Type B pancreatic cell (in vitro differentiated cells): Measurements from ENCODE around the gene THSD4. TPM values are rescaled to one million over a fixed set of nuclear protein-coding genes. Genes with fewer than 3 reads are reported as not detected.

Experiments used
- DNase-seq: peaks from one replicate; pipeline ENCODE4 v3.0.0; 2021; ENCODE audit warnings: mixed read lengths; ENCODE audit not compliant: unreplicated experiment; ENCODE audit errors: extremely low spot score
- H3K27ac Mint-ChIP-seq: 2 replicates; pipeline ENCODE4 v1.8.0; 2021; ENCODE audit warnings: mild to moderate bottlenecking, mixed read lengths
- H3K27me3 Mint-ChIP-seq: 2 replicates; pipeline ENCODE4 v1.8.0; 2021; ENCODE audit warnings: mixed read lengths
- H3K36me3 Mint-ChIP-seq: 2 replicates; pipeline ENCODE4 v1.8.0; 2021; ENCODE audit warnings: mixed read lengths
- H3K4me1 Mint-ChIP-seq: one replicate; pipeline ENCODE4 v1.8.0; 2021; ENCODE audit warnings: mixed read lengths; ENCODE audit not compliant: unreplicated experiment
- H3K4me3 Mint-ChIP-seq: 2 replicates; pipeline ENCODE4 v1.8.0; 2021; ENCODE audit warnings: mild to moderate bottlenecking, mixed read lengths
- H3K9me3 Mint-ChIP-seq: 2 replicates; pipeline ENCODE4 v1.8.0; 2021; ENCODE audit warnings: mixed read lengths
- total RNA-seq: library from RNA; stranded (reverse); gene quantifications from 2 replicates; pipeline ENCODE4 v1.2.1, GENCODE V29; 2021; ENCODE audit warnings: low replicate concordance
- TF ChIP-seq, protein P1 (sequence below): fragments of 200-600 bp; sonication (generic); conservative IDR thresholded peaks from 2 replicates; pipeline ENCODE4 v1.5.0; 2021; ENCODE audit warnings: antibody characterized with exemption, mild to moderate bottlenecking

The THSD4 gene
- total RNA-seq, 1 donor from 2014 or later: 43.3 TPM

DNA sequence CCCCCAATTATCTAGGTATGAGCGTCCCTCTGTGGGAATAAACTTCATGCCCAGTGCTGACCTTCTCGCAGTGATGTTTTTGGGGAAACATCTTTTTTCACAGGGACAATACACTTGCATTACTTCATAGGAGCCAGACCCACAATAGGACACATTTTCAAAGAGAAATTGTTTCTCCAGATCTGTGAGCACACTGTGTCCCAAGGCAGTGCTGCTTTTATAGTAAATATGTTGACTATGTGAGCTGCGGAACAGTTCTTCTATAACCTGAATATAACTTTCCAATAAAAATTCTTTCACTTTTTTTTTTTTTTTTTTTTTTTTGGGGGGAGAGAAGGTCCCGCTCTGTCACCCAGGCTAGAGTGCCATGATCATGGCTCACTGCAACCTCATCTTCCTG lies 17.4 kb upstream of the THSD4 start:
- peaks cover 4% of the 10 kb centered on the region for H3K4me1 Mint-ChIP-seq
- DNase-seq: no peak
- H3K36me3 Mint-ChIP-seq: no peaks in the 10 kb centered on the region
- no peak overlapping the region for H3K27ac Mint-ChIP-seq
- TF ChIP-seq, protein P1, sequence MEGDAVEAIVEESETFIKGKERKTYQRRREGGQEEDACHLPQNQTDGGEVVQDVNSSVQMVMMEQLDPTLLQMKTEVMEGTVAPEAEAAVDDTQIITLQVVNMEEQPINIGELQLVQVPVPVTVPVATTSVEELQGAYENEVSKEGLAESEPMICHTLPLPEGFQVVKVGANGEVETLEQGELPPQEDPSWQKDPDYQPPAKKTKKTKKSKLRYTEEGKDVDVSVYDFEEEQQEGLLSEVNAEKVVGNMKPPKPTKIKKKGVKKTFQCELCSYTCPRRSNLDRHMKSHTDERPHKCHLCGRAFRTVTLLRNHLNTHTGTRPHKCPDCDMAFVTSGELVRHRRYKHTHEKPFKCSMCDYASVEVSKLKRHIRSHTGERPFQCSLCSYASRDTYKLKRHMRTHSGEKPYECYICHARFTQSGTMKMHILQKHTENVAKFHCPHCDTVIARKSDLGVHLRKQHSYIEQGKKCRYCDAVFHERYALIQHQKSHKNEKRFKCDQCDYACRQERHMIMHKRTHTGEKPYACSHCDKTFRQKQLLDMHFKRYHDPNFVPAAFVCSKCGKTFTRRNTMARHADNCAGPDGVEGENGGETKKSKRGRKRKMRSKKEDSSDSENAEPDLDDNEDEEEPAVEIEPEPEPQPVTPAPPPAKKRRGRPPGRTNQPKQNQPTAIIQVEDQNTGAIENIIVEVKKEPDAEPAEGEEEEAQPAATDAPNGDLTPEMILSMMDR: no peak
- H3K27me3 Mint-ChIP-seq: no peaks in the 10 kb centered on the region
- no peak overlapping the region for H3K4me3 Mint-ChIP-seq
- H3K9me3 Mint-ChIP-seq: peaks cover 5% of the 10 kb centered on the region

DNA sequence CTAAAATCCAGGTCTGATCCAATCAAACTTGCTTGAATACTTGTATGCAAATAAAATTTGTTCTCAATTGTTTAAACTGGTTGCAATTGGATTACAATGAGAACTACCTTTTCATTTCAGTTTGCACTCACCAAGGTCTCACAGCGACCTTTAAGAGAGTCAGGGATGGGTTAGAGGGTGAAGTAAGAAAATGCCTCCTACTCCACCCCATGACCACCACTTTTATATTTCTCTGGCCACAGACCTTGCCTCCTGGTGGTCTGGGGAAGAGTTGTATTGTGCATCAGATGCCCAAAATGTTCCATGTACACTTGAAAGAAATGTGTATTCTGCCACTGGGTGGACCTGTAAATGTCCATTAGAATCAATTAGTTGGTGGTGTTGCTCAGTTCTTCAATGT lies 16.4 kb upstream of the THSD4 start:
- Mint-ChIP-seq H3K9me3 (no peaks in the 10 kb centered on the region), H3K4me1 (peaks cover 5% of the 10 kb centered on the region), H3K27ac (no peak overlapping the region), H3K27me3 (no peaks in the 10 kb centered on the region), H3K36me3 (no peaks in the 10 kb centered on the region), H3K4me3 (no peak overlapping the region)
- TF ChIP-seq, protein P1: no peak
- no peak for DNase-seq

DNA sequence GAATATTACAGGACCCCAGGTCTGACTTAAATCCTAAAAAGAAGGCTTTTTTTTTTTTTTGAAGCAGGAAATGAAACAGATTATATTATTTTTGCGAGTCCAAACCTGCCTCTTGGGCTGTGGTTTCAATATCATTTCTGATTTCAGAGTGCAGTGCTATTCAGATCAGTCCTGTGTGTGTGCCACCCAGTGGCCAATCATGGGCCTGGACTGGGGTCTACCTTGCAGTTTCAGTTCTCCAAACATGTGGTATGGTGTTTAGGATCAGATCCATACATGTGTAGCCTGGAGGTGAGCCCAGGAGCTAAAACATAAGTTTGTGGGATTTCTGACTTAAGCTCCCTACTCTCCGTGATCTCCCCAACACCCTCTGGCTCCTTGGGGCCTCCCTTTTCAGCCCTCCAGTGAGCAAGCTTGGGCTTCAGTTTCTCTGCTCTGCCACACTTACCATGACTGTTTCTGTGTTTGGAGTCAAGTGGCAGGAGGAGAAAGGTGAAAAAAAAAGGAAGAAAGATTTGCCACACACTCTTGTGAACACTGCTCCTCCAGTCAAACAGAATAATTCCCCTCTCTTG lies 12.1 kb upstream of the THSD4 start:
- Mint-ChIP-seq H3K4me1 (peaks cover 11% of the 10 kb centered on the region), H3K9me3 (no peaks in the 10 kb centered on the region), H3K27me3 (peaks cover 3% of the 10 kb centered on the region), H3K27ac (no peak overlapping the region), H3K36me3 (no peaks in the 10 kb centered on the region), H3K4me3 (no peak overlapping the region)
- TF ChIP-seq, protein P1: peak; percentile 64
- no peak for DNase-seq

DNA sequence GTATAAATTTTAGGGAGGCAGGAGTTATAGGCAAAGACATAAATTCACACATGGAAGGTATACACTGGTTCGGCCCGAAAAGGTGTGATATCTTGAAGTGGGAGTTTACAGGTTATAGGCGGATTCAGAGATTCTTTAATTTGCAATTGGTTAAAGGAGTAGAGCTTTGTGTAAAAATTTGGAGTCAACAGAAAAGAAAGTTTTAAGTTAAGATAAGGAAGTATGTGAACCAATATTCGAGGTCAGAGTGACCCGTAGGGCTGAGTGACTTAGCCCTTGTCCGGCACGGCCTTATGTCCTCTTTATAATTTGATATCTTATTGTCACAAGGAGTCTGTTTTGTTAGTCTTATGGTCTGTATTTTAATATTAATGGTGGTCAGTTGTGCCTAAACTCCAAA lies 10.6 kb upstream of the THSD4 start:
- Mint-ChIP-seq H3K9me3 (no peaks in the 10 kb centered on the region), H3K4me3 (no peak overlapping the region), H3K4me1 (peaks cover 11% of the 10 kb centered on the region), H3K36me3 (no peaks in the 10 kb centered on the region), H3K27me3 (peaks cover 3% of the 10 kb centered on the region), H3K27ac (no peak overlapping the region)
- TF ChIP-seq, protein P1: no peak
- no peak for DNase-seq

DNA sequence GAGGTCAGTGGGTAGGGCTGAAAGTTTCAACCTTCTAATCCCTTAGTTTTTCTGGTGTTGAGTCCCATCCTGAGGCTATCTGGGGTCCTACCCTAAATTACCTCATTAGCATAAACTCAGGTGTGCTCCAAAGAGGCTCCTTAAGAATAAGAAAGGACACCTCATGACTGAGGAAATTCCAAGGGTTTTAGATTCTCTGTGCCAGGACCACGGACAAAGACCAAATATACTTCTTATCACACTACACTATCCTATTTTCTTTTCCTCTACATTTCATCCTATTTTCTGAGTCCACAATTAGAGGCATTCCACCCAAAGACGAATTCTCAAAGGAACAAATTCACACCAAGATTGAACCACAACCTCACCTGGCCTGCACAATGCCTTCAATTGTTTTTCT lies 9.8 kb upstream of the THSD4 start:
- Mint-ChIP-seq H3K27me3 (peaks cover 3% of the 10 kb centered on the region), H3K4me1 (peaks cover 17% of the 10 kb centered on the region), H3K9me3 (no peaks in the 10 kb centered on the region), H3K27ac (no peak overlapping the region), H3K36me3 (no peaks in the 10 kb centered on the region), H3K4me3 (no peak overlapping the region)
- DNase-seq: no peak
- TF ChIP-seq, protein P1: no peak
